ENCODE measurements around the gene KLF17. TPM values are rescaled to one million over a fixed set of nuclear protein-coding genes. Genes with fewer than 3 reads are reported as not detected.

The KLF17 gene
- 0.03 TPM in 1 of 3 replicates, not detected in the others for polyA plus RNA-seq
- polyA plus RNA-seq (2011; ENCODE audit: low read depth): not detected
- polyA plus RNA-seq (2011; cell fraction: cytosol; rRNA removed): 0.03 and 0.04 TPM in 2 replicates
- polyA plus RNA-seq (2011; cell fraction: nucleus; rRNA removed): 0.08 TPM in 2 replicates
- polyA plus RNA-seq (2012; ENCODE audit: low replicate concordance): 0.03 TPM in 1 of 2 replicates, not detected in the other
- 0.06 TPM in 1 of 3 replicates, not detected in the others for polyA minus RNA-seq
- not detected for polyA minus RNA-seq (2011; cell fraction: cytosol; rRNA and poly(A)+ RNA removed)
- polyA minus RNA-seq (2011; cell fraction: nucleus; rRNA and poly(A)+ RNA removed): not detected in 2 replicates

GRCh38 chr1:44118682-44119081 is at the start of gene KLF17:
Gene KLF17, plus strand, starts transcription at chr1:44118821. Its CDS starts 87 bp downstream, at chr1:44118908.
- Histone ChIP-seq H3K9ac (ENCODE audit: control insufficient read depth, extremely low read depth, insufficient read depth, low read length) (no peak within 1 kb of the TSS), H2AFZ (ENCODE audit: control insufficient read depth, low read length) (no peak within 1 kb of the TSS)
- TF ChIP-seq CTCF (optimal IDR thresholded peaks at IDR 0.05 in 1 of 3, IDR thresholded peaks at IDR 0.05 in 1 of 3, conservative IDR thresholded peaks at IDR 0.05 in 1 of 3; ENCODE audit: extremely low read depth in 1 of 3, insufficient read depth in 2 of 3, low read length in 3 of 3) (no peak), EZH2 (IDR thresholded peaks at IDR 0.05; ENCODE audit: low read length) (no peak)

GRCh38 chr1:44071461-44071860 is 47.2 kb upstream of the KLF17 start:
- H3K9me1 ChIP-seq (ENCODE audit: control insufficient read depth, extremely low read depth, insufficient read depth, low read length): no peaks in the 10 kb centered on the region
- no peak overlapping the region for H3K9ac ChIP-seq (ENCODE audit: control insufficient read depth, extremely low read depth, insufficient read depth, low read length)
- no peak overlapping the region for H3K4me3 ChIP-seq (ENCODE audit: control insufficient read depth in 2 of 3, extremely low read depth in 1 of 3, insufficient read depth in 2 of 3, low read depth in 1 of 3, low read length in 3 of 3)
- H3K9me3 ChIP-seq (ENCODE audit: control insufficient read depth, low read depth, low read length): no peaks in the 10 kb centered on the region
- no peak overlapping the region for H2AFZ ChIP-seq (ENCODE audit: control insufficient read depth, low read length)
- no peaks in the 10 kb centered on the region for H3K79me2 ChIP-seq (ENCODE audit: control insufficient read depth, insufficient read depth, low read length)
- FAIRE-seq (no peak), DNase-seq (ENCODE audit: low read depth, low spot score) (no peak)
- dilution Hi-C loops (cut with MboI; ENCODE audit: extremely low pct_ligation_motif_present, low sequenced_read_pairs): no loop called here
- no peaks in the 10 kb centered on the region for H3K36me3 ChIP-seq (ENCODE audit: control insufficient read depth in 2 of 2, extremely low read depth in 1 of 2, insufficient read depth in 2 of 2, low read length in 2 of 2)
- no peak overlapping the region for H3K4me2 ChIP-seq (ENCODE audit: control insufficient read depth, extremely low read depth, insufficient read depth, low read depth, low read length)
- no peaks in the 10 kb centered on the region for H3K4me1 ChIP-seq (ENCODE audit: control insufficient read depth, extremely low read depth, insufficient read depth, low read length)
- no peaks in the 10 kb centered on the region for H4K20me1 ChIP-seq (ENCODE audit: control insufficient read depth, extremely low read depth, insufficient read depth, low read length)
- peaks cover 9% of the 10 kb centered on the region for H3K27me3 ChIP-seq (ENCODE audit: control insufficient read depth, extremely low read depth, insufficient read depth, low read length)
- H3K27ac ChIP-seq (ENCODE audit: control insufficient read depth, insufficient read depth, low read length): no peak overlapping the region
- TF ChIP-seq CTCF (optimal IDR thresholded peaks at IDR 0.05 in 1 of 3, IDR thresholded peaks at IDR 0.05 in 1 of 3, conservative IDR thresholded peaks at IDR 0.05 in 1 of 3; ENCODE audit: extremely low read depth in 1 of 3, insufficient read depth in 2 of 3, low read length in 3 of 3) (no peak), EZH2 (IDR thresholded peaks at IDR 0.05; ENCODE audit: low read length) (no peak)

More at GRCh38 chr1:44118682-44119081, at the start of gene KLF17:
- dilution Hi-C loops (cut with MboI; ENCODE audit: extremely low pct_ligation_motif_present, low sequenced_read_pairs): no loop called here
- no peak for DNase-seq (ENCODE audit: low read depth, low spot score)
- H3K4me1 ChIP-seq (ENCODE audit: control insufficient read depth, extremely low read depth, insufficient read depth, low read length): no peaks in the 10 kb centered on the region
- H3K9me1 ChIP-seq (ENCODE audit: control insufficient read depth, extremely low read depth, insufficient read depth, low read length): no peaks in the 10 kb centered on the region
- no peaks in the 10 kb centered on the region for H3K27me3 ChIP-seq (ENCODE audit: control insufficient read depth, extremely low read depth, insufficient read depth, low read length)
- H3K27ac ChIP-seq (ENCODE audit: control insufficient read depth, insufficient read depth, low read length): no peak within 1 kb of the TSS
- H3K4me2 ChIP-seq (ENCODE audit: control insufficient read depth, extremely low read depth, insufficient read depth, low read depth, low read length): no peak within 1 kb of the TSS
- no peaks in the 10 kb centered on the region for H3K36me3 ChIP-seq (ENCODE audit: control insufficient read depth in 2 of 2, extremely low read depth in 1 of 2, insufficient read depth in 2 of 2, low read length in 2 of 2)
- no peaks in the 10 kb centered on the region for H3K9me3 ChIP-seq (ENCODE audit: control insufficient read depth, low read depth, low read length)
- H4K20me1 ChIP-seq (ENCODE audit: control insufficient read depth, extremely low read depth, insufficient read depth, low read length): no peaks in the 10 kb centered on the region
- no peak within 1 kb of the TSS for H3K4me3 ChIP-seq (ENCODE audit: control insufficient read depth in 2 of 3, extremely low read depth in 1 of 3, insufficient read depth in 2 of 3, low read depth in 1 of 3, low read length in 3 of 3)
- no peak for FAIRE-seq
- no peaks in the 10 kb centered on the region for H3K79me2 ChIP-seq (ENCODE audit: control insufficient read depth, insufficient read depth, low read length)
